Dendritic cell treated with granulocyte-macrophage colony-stimulating factor and Interleukin-4, amounts not matched to agents 40 ng/mL and 50 ng/mL, for 4 days (primary cell): ENCODE results near the gene NSRP1.
"Not testable (repeated sequence)": the region's sequence is repeated elsewhere in the genome, so short reads cannot be mapped to it uniquely, and the experiment has no call there.

Experiments
- H3K27ac Mint-ChIP-seq: one replicate; pipeline ENCODE4 v1.8.0; 2022; ENCODE audit warnings: mild to moderate bottlenecking, mixed read lengths
- H3K27me3 Mint-ChIP-seq: one replicate; pipeline ENCODE4 v1.8.0; 2022; ENCODE audit warnings: mild to moderate bottlenecking, mixed read lengths
- H3K36me3 Mint-ChIP-seq: one replicate; pipeline ENCODE4 v1.8.0; 2022; ENCODE audit warnings: low read depth, mixed read lengths
- H3K4me1 Mint-ChIP-seq: one replicate; pipeline ENCODE4 v1.8.0; 2022; ENCODE audit warnings: low read depth, mixed read lengths
- H3K4me3 Mint-ChIP-seq: one replicate; pipeline ENCODE4 v1.8.0; 2022; ENCODE audit warnings: mild to moderate bottlenecking, moderate library complexity, mixed read lengths
- H3K9me3 Mint-ChIP-seq: one replicate; pipeline ENCODE4 v1.8.0; 2022; ENCODE audit warnings: mixed read lengths
- intact Hi-C: fragments of 100-400 bp; cut with micrococcal nuclease; formaldehyde crosslinking; loops from one replicate; pipeline ENCODE4 v1.15.0; 2022

Gene NSRP1

DNA sequence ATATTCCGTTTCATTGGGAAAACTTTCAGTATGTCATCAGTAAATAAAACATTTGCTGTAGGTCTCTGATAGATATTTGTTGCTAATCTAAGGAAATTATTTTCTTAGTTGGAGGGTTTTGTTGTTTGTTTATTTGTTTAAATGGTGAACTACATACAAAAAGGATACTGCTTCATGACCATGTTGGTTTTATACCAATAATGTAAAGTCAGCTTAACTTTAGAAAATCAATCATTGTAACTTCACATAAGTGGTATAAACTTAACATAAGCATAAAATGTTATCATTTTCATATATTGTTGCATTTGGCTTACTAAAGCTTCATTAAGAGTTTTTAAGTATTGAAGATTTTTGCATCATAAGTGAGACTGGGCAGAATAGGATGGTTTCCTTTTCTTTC, 57.9 kb downstream of the NSRP1 start:
- H3K27ac Mint-ChIP-seq = no peak overlapping the region

GRCh38 chr17:30176855-30177254, 60.2 kb downstream of the NSRP1 start:
- no peaks in the 10 kb centered on the region for H3K27me3 Mint-ChIP-seq
- no peak overlapping the region for H3K4me3 Mint-ChIP-seq
- H3K9me3 Mint-ChIP-seq = no peaks in the 10 kb centered on the region
- H3K27ac Mint-ChIP-seq = no peak overlapping the region
- H3K4me1 Mint-ChIP-seq = no peaks in the 10 kb centered on the region
- peaks cover 92% of the 10 kb centered on the region for H3K36me3 Mint-ChIP-seq
- intact Hi-C loops = no loop called here

More for the DNA sequence above, 57.9 kb downstream of the NSRP1 start:
- intact Hi-C loops = no loop called here
- peaks cover 82% of the 10 kb centered on the region for H3K36me3 Mint-ChIP-seq
- H3K9me3 Mint-ChIP-seq = no peaks in the 10 kb centered on the region
- H3K27me3 Mint-ChIP-seq = no peaks in the 10 kb centered on the region
- H3K4me3 Mint-ChIP-seq = no peak overlapping the region
- H3K4me1 Mint-ChIP-seq = no peaks in the 10 kb centered on the region

DNA sequence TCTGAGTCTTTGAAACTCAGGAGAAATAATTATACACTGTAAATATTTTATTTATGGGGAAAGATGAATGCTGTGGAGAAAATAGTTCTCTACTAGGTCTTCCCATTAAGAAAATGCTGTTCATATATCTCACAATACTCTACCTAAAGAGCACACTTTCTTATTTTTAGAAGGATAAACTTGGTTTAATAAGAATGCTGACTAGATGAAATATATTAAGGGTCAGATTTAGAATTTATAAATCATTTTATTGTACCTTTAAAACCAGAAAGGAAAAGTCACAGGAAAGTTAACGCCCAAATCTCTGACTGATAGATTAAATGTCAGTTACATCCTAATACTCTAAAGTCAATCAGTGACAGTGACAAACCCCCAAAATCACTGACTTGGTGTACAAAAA, 70.1 kb downstream of the NSRP1 start:
- Mint-ChIP-seq H3K27ac (no peak overlapping the region), H3K36me3 (peaks cover 43% of the 10 kb centered on the region), H3K4me3 (no peak overlapping the region), H3K27me3 (peaks cover 4% of the 10 kb centered on the region), H3K4me1 (no peaks in the 10 kb centered on the region), H3K9me3 (no peaks in the 10 kb centered on the region)
- intact Hi-C loops = no loop called here

GRCh38 chr17:30187573-30187972, 71.0 kb downstream of the NSRP1 start:
- no peaks in the 10 kb centered on the region for H3K9me3 Mint-ChIP-seq
- no peak overlapping the region for H3K27ac Mint-ChIP-seq
- no peaks in the 10 kb centered on the region for H3K4me1 Mint-ChIP-seq

DNA sequence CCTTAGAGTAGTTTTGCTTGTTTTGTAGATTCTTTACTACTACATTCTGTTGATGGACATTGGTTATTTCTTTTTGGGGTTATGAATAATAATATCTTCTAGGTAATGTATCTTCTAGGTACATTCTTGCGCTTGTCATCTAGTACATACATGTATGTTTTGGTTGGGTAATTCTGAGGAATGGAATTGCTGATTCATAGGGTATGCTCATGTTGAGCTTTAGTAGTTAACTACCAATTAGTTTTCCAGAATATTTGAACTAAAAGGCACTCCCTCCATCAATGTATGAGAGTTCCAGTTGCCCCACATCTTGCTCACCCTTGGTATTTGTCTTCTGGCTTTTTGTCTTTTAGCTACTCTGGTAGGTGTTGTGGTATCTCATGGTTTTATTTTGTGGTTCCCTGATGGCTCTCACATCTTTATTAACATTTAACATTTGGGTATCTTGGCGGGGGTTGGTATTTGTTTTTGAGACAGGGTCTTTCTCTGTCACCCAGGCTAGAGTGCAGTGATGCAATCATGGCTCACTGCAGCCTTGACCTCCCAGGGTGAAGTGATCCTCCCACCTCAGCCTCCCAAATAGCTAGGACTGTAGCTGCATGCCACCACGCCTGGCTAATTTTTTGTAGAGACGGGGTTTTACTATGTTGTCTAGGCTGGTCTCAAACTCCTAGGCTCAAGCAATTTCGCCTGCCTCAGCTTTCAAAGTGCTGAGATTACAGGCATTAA, 71.8 kb downstream of the NSRP1 start:
- H3K27me3 Mint-ChIP-seq = peaks cover 11% of the 10 kb centered on the region
- H3K4me1 Mint-ChIP-seq = no peaks in the 10 kb centered on the region
- H3K36me3 Mint-ChIP-seq = peaks cover 30% of the 10 kb centered on the region
- H3K9me3 Mint-ChIP-seq = no peaks in the 10 kb centered on the region
- intact Hi-C loops = no loop called here
- no peak overlapping the region for H3K27ac Mint-ChIP-seq
- H3K4me3 Mint-ChIP-seq = no peak overlapping the region

More at GRCh38 chr17:30187573-30187972, 71.0 kb downstream of the NSRP1 start:
- Mint-ChIP-seq H3K27me3 (peaks cover 6% of the 10 kb centered on the region), H3K4me3 (no peak overlapping the region), H3K36me3 (peaks cover 38% of the 10 kb centered on the region)
- intact Hi-C loops = no loop called here

DNA sequence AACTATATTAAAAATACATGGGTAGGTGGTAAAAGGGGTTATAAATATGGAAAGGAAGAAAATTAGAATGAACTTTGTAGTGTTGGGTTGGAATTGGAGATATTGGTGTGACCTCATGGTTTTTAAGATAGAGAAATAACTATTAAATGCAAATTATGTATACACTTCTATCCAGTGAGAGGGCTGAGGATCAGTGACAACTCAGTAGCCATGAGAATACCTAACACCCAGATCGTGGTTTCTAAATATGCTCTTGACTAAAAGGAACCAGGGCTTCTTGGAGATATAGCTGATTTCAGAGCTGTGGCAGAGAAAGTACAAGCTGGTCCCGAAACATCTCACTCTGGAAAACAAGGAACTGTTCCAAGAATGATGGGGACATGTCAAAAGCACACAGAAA, 74.5 kb downstream of the NSRP1 start:
- Mint-ChIP-seq H3K9me3 (no peaks in the 10 kb centered on the region), H3K4me1 (no peaks in the 10 kb centered on the region), H3K4me3 (no peak overlapping the region), H3K36me3 (peaks cover 10% of the 10 kb centered on the region), H3K27ac (no peak overlapping the region), H3K27me3 (peaks cover 14% of the 10 kb centered on the region)
- intact Hi-C loops = no loop called here

GRCh38 chr17:30196504-30196903, 79.9 kb downstream of the NSRP1 start:
- intact Hi-C loops = no loop called here
- H3K9me3 Mint-ChIP-seq = no peaks in the 10 kb centered on the region
- no peaks in the 10 kb centered on the region for H3K4me1 Mint-ChIP-seq
- H3K27ac Mint-ChIP-seq = no peak overlapping the region
- H3K4me3 Mint-ChIP-seq = no peak overlapping the region
- H3K36me3 Mint-ChIP-seq = no peaks in the 10 kb centered on the region
- H3K27me3 Mint-ChIP-seq = peaks cover 11% of the 10 kb centered on the region

DNA sequence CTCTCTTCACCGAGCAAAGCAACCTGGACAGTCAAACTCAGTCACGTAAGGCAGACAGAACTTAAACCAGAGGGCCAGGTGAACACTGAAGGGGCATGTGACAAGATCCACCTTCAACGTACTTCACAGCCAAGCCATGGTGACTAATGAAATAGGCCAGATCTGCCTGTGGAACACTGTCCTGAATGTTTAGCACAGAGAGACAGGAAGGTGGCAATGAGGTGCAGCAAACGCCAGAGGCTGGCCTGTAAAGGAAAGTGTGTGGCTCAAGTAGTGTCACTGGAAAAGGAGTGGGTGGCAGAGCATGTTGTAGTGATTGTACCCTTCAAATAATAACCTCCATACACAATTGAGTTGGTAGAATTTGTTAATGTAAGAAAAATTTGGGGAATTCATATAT, 80.8 kb downstream of the NSRP1 start:
- H3K9me3 Mint-ChIP-seq = no peaks in the 10 kb centered on the region
- no peak overlapping the region for H3K4me3 Mint-ChIP-seq
- no peaks in the 10 kb centered on the region for H3K4me1 Mint-ChIP-seq
- H3K27me3 Mint-ChIP-seq = peaks cover 10% of the 10 kb centered on the region
- no peaks in the 10 kb centered on the region for H3K36me3 Mint-ChIP-seq
- no peak overlapping the region for H3K27ac Mint-ChIP-seq
- intact Hi-C loops = no loop called here

DNA sequence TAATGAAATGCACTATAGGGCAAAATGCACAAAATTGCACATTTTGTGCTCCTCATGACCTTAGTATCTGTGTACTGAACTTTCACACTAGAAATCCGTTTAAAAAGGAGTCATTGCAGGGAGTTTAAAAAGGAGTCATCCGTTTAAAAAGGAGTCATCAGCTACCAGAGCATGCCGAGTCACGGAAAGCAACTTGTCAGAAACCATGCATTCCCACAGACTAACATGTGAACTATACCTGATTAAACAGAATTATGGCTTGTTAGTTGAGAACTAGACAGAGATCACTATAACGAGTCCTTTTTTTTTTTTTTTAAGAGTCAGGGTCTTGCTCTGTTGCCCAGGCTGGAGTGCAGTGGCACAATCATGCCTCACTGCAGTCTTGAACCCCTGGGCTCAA, 83.0 kb downstream of the NSRP1 start:
- Mint-ChIP-seq H3K36me3 (no peaks in the 10 kb centered on the region), H3K9me3 (no peaks in the 10 kb centered on the region), H3K27me3 (peaks cover 7% of the 10 kb centered on the region), H3K27ac (no peak overlapping the region), H3K4me1 (no peaks in the 10 kb centered on the region), H3K4me3 (no peak overlapping the region)
- intact Hi-C loops = no loop called here

GRCh38 chr17:30200106-30200505, 83.5 kb downstream of the NSRP1 start:
- intact Hi-C loops = no loop called here
- peaks cover 9% of the 10 kb centered on the region for H3K27me3 Mint-ChIP-seq
- H3K27ac Mint-ChIP-seq = no peak overlapping the region
- H3K9me3 Mint-ChIP-seq = no peaks in the 10 kb centered on the region
- H3K4me3 Mint-ChIP-seq = no peak overlapping the region
- no peaks in the 10 kb centered on the region for H3K36me3 Mint-ChIP-seq
- no peaks in the 10 kb centered on the region for H3K4me1 Mint-ChIP-seq

- H3K36me3 Mint-ChIP-seq, H3K9me3 Mint-ChIP-seq: not testable (repeated sequence)
Measured at GRCh38 chr17:30200656-30201055, 84.0 kb downstream of the NSRP1 start.

GRCh38 chr17:30203471-30203981, 86.9 kb downstream of the NSRP1 start:
- intact Hi-C loops = no loop called here
- no peaks in the 10 kb centered on the region for H3K36me3 Mint-ChIP-seq
- peaks cover 32% of the 10 kb centered on the region for H3K27me3 Mint-ChIP-seq
- peaks cover 11% of the 10 kb centered on the region for H3K4me1 Mint-ChIP-seq
- no peak overlapping the region for H3K27ac Mint-ChIP-seq
- H3K9me3 Mint-ChIP-seq = no peaks in the 10 kb centered on the region
- H3K4me3 Mint-ChIP-seq = no peak overlapping the region

More at GRCh38 chr17:30200656-30201055, 84.0 kb downstream of the NSRP1 start:
- H3K4me1 Mint-ChIP-seq, H3K4me3 Mint-ChIP-seq, H3K27ac Mint-ChIP-seq, intact Hi-C loops: not testable (repeated sequence)
- peaks cover 12% of the 10 kb centered on the region for H3K27me3 Mint-ChIP-seq

GRCh38 chr17:30207655-30208054, 91.0 kb downstream of the NSRP1 start:
- Mint-ChIP-seq H3K27me3 (peaks cover 41% of the 10 kb centered on the region), H3K27ac (no peak overlapping the region), H3K4me1 (peaks cover 12% of the 10 kb centered on the region), H3K36me3 (no peaks in the 10 kb centered on the region), H3K4me3 (no peak overlapping the region), H3K9me3 (no peaks in the 10 kb centered on the region)
- intact Hi-C loops = no loop called here

DNA sequence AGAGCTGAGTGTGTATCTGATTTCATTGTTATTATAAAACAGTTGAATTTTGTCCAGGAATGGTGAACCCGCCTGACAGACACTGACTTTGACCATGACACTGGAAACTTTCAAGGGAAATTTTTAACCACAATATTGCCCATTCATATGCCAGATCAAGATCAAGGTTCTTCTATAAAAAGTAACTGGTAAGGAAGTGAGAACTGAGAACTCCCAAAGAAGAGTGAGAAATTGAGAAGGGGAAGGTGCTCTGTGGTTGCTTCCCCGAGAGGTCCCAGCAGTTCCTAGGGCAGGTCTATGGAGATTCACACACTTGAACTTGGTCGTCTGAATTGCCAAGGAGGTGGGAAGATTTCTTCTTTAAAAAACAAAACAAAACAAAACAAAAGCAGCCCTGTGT, 91.6 kb downstream of the NSRP1 start:
- Mint-ChIP-seq H3K36me3 (no peaks in the 10 kb centered on the region), H3K4me1 (peaks cover 12% of the 10 kb centered on the region), H3K27ac (no peak overlapping the region), H3K4me3 (no peak overlapping the region), H3K27me3 (peaks cover 42% of the 10 kb centered on the region), H3K9me3 (no peaks in the 10 kb centered on the region)
- intact Hi-C loops = no loop called here

DNA sequence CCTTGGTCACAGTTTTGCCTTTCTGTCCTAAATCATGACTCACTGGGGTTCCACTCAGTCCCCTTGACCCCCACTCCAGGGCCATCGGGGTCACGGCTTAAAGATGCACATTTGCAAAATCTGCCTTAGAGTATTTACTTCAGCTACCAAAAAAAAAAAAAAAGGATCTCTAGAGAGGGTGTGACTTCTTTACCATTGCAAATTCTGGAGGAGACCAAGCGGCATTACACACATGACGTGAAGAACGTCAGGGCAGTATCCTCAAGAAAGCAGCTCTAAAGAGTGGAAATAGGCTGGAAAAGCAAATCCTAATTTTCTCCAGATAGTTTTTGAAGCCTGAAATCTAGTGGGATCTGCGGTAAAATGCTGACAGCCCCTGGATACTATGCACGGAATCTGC, 93.3 kb downstream of the NSRP1 start:
- H3K27me3 Mint-ChIP-seq = peaks cover 34% of the 10 kb centered on the region
- no peak overlapping the region for H3K4me3 Mint-ChIP-seq
- peaks cover 12% of the 10 kb centered on the region for H3K4me1 Mint-ChIP-seq
- intact Hi-C loops = no loop called here
- no peak overlapping the region for H3K27ac Mint-ChIP-seq
- H3K36me3 Mint-ChIP-seq = no peaks in the 10 kb centered on the region
- no peaks in the 10 kb centered on the region for H3K9me3 Mint-ChIP-seq
